ENCODE results near the gene XPO6. TPM values are rescaled to one million over a fixed set of nuclear protein-coding genes. Genes with fewer than 3 reads are reported as not detected.

Gene XPO6
- total RNA-seq, 1 experiment from 2014 or later, result 162 TPM

DNA sequence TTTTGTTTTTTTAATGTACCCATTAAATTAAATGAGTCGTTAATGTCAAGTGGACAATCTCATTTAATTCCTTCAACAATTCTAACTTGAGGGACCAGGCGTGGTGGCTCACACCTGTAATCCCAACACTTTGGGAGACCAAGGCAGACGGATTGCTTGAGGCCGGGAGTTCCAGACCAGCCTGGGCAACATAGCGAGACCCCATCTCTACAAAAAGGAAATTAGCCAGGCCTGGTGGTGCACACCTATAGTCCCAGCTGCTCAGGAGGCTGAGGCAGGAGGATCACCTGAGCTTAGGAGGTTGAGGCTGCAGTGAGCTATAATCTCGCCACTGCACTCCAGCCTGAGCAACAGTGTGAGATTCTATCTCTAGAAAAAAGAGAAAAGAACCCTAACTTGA, 127.6 kb downstream of the XPO6 start:
- ATAC-seq (no peak), DNase-seq (ENCODE audit: low read depth, low spot score) (no peak)
- Histone ChIP-seq H2AFZ (ENCODE audit: low read depth, low read length, poor library complexity, severe bottlenecking) (no peak overlapping the region), H3K27me3 (ENCODE audit: insufficient read depth, low read length) (no peaks in the 10 kb centered on the region), H3K9me3 (ENCODE audit: control insufficient read depth in 1 of 2, insufficient read depth in 1 of 2, low read depth in 1 of 2, low read length in 2 of 2) (no peaks in the 10 kb centered on the region), H3K9me2 (ENCODE audit: insufficient read depth) (no peaks in the 10 kb centered on the region), H3K27ac (ENCODE audit: low read depth, low read length) (no peak overlapping the region), H3K4me2 (ENCODE audit: low read length) (no peak overlapping the region), H3K4me1 (ENCODE audit: control insufficient read depth in 1 of 2, insufficient read depth in 2 of 2, low read length in 2 of 2) (no peaks in the 10 kb centered on the region), H3K79me2 (ENCODE audit: insufficient read depth, low read length) (no peaks in the 10 kb centered on the region), H3K36me3 (ENCODE audit: control insufficient read depth in 1 of 2, insufficient read depth in 2 of 2, low read length in 2 of 2) (no peaks in the 10 kb centered on the region), H3K4me3 (replicated peaks in 1 of 2; ENCODE audit: low read depth in 1 of 2, low read length in 2 of 2) (no peak overlapping the region), H3K9ac (ENCODE audit: low read length) (no peak overlapping the region), H4K20me1 (ENCODE audit: insufficient read depth) (no peaks in the 10 kb centered on the region)
- no peak for TF ChIP-seq JUND (IDR thresholded peaks at IDR 0.05)
- no peak for TF ChIP-seq CBX3 (IDR thresholded peaks at IDR 0.05; ENCODE audit: low read depth)
- TF ChIP-seq, protein P1, sequence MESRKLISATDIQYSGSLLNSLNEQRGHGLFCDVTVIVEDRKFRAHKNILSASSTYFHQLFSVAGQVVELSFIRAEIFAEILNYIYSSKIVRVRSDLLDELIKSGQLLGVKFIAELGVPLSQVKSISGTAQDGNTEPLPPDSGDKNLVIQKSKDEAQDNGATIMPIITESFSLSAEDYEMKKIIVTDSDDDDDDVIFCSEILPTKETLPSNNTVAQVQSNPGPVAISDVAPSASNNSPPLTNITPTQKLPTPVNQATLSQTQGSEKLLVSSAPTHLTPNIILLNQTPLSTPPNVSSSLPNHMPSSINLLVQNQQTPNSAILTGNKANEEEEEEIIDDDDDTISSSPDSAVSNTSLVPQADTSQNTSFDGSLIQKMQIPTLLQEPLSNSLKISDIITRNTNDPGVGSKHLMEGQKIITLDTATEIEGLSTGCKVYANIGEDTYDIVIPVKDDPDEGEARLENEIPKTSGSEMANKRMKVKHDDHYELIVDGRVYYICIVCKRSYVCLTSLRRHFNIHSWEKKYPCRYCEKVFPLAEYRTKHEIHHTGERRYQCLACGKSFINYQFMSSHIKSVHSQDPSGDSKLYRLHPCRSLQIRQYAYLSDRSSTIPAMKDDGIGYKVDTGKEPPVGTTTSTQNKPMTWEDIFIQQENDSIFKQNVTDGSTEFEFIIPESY (IDR thresholded peaks at IDR 0.05; ENCODE audit: extremely low read depth, insufficient replicate concordance, low read length), result no peak
- TF ChIP-seq, protein P2, sequence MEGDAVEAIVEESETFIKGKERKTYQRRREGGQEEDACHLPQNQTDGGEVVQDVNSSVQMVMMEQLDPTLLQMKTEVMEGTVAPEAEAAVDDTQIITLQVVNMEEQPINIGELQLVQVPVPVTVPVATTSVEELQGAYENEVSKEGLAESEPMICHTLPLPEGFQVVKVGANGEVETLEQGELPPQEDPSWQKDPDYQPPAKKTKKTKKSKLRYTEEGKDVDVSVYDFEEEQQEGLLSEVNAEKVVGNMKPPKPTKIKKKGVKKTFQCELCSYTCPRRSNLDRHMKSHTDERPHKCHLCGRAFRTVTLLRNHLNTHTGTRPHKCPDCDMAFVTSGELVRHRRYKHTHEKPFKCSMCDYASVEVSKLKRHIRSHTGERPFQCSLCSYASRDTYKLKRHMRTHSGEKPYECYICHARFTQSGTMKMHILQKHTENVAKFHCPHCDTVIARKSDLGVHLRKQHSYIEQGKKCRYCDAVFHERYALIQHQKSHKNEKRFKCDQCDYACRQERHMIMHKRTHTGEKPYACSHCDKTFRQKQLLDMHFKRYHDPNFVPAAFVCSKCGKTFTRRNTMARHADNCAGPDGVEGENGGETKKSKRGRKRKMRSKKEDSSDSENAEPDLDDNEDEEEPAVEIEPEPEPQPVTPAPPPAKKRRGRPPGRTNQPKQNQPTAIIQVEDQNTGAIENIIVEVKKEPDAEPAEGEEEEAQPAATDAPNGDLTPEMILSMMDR (IDR thresholded peaks at IDR 0.05 in 2 of 3, conservative IDR thresholded peaks at IDR 0.05 in 1 of 3; ENCODE audit: borderline replicate concordance in 1 of 3, insufficient read depth in 1 of 3, low read depth in 2 of 3, low read length in 2 of 3), result no peak
- no peak for TF ChIP-seq ZFX (IDR thresholded peaks at IDR 0.05)
- no peak for TF ChIP-seq POLR2A (IDR thresholded peaks at IDR 0.05; ENCODE audit: borderline replicate concordance, extremely low read depth, insufficient read depth, insufficient read length)
- TF ChIP-seq SRF (IDR thresholded peaks at IDR 0.05; ENCODE audit: low read depth), result no peak
- TF ChIP-seq EZH2phosphoT487 (IDR thresholded peaks at IDR 0.05; ENCODE audit: borderline replicate concordance), result no peak
- no peak for TF ChIP-seq ELF1 (IDR thresholded peaks at IDR 0.05; ENCODE audit: borderline replicate concordance, low read depth)
- TF ChIP-seq TCF7L2 (IDR thresholded peaks at IDR 0.05; ENCODE audit: borderline replicate concordance, extremely low read depth, insufficient read depth, insufficient read length), result no peak
- TF ChIP-seq, protein P3, sequence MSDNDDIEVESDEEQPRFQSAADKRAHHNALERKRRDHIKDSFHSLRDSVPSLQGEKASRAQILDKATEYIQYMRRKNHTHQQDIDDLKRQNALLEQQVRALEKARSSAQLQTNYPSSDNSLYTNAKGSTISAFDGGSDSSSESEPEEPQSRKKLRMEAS (IDR thresholded peaks at IDR 0.05), result no peak
- TF ChIP-seq ZNF274 (IDR thresholded peaks at IDR 0.05; ENCODE audit: low read depth, low read length), result no peak
- no peak for TF ChIP-seq SIN3A (IDR thresholded peaks at IDR 0.05; ENCODE audit: low read depth)
- no peak for TF ChIP-seq POLR2AphosphoS5 (IDR thresholded peaks at IDR 0.05; ENCODE audit: low read depth, low read length)
- TF ChIP-seq, protein P4, sequence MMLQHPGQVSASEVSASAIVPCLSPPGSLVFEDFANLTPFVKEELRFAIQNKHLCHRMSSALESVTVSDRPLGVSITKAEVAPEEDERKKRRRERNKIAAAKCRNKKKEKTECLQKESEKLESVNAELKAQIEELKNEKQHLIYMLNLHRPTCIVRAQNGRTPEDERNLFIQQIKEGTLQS (IDR thresholded peaks at IDR 0.05), result no peak
- TF ChIP-seq, protein P5, sequence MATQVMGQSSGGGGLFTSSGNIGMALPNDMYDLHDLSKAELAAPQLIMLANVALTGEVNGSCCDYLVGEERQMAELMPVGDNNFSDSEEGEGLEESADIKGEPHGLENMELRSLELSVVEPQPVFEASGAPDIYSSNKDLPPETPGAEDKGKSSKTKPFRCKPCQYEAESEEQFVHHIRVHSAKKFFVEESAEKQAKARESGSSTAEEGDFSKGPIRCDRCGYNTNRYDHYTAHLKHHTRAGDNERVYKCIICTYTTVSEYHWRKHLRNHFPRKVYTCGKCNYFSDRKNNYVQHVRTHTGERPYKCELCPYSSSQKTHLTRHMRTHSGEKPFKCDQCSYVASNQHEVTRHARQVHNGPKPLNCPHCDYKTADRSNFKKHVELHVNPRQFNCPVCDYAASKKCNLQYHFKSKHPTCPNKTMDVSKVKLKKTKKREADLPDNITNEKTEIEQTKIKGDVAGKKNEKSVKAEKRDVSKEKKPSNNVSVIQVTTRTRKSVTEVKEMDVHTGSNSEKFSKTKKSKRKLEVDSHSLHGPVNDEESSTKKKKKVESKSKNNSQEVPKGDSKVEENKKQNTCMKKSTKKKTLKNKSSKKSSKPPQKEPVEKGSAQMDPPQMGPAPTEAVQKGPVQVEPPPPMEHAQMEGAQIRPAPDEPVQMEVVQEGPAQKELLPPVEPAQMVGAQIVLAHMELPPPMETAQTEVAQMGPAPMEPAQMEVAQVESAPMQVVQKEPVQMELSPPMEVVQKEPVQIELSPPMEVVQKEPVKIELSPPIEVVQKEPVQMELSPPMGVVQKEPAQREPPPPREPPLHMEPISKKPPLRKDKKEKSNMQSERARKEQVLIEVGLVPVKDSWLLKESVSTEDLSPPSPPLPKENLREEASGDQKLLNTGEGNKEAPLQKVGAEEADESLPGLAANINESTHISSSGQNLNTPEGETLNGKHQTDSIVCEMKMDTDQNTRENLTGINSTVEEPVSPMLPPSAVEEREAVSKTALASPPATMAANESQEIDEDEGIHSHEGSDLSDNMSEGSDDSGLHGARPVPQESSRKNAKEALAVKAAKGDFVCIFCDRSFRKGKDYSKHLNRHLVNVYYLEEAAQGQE (IDR thresholded peaks at IDR 0.05; ENCODE audit: low read depth), result no peak
- TF ChIP-seq CEBPB (IDR thresholded peaks at IDR 0.05; ENCODE audit: low read depth), result no peak
- no TSS peak for BruUV-seq (replicated peaks)
- ChIA-PET CTCF (no interaction called here), POLR2A (no interaction called here), RAD21 (ENCODE audit: low non-redundant PET in 1 of 2, low total read pairs in 2 of 2, uncharacterized antibody in 2 of 2, unreplicated experiment in 2 of 2) (no interaction called here)
- intact Hi-C loops (cut with micrococcal nuclease), result no loop called here

All from HCT116 (cell line).